ENCODE results near the gene NECAB3.
A peak's percentile ranks its signal among the peaks of the same experiment; 100 is the strongest.

Gene NECAB3

DNA sequence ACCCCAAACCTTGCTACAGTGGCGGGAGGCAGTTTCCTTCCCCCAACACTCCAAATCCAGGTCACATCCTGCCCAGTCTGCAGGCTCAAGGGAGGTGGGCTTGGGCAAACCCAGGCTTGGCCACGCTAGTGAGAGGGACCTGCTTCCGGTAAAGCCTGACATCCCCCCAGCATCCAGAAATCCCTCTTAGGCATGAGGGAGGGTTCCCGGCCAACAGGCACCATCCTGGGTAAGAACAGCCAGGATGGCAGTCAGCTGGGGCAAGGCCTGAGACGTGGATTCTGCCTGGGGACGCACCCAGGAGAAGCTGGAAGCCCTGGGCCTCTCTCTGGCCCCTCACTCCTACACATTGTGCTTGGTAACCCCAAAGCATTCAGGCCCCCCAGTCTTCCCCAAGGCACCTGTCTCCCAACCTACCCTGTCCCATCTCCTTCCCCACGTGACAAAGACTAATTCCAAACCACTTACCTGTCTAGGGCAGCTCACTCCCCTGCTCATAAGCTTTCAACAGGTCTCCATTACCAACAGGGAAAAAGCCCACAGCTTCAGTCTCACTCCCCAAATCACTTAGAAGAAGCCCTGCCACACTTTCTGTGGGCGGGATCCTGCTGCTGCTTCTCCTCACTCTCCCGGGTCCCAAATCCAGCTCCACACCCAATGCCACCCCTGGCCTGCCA is 10.0 kb downstream of the NECAB3 start:
- DNase-seq: no peak

DNA sequence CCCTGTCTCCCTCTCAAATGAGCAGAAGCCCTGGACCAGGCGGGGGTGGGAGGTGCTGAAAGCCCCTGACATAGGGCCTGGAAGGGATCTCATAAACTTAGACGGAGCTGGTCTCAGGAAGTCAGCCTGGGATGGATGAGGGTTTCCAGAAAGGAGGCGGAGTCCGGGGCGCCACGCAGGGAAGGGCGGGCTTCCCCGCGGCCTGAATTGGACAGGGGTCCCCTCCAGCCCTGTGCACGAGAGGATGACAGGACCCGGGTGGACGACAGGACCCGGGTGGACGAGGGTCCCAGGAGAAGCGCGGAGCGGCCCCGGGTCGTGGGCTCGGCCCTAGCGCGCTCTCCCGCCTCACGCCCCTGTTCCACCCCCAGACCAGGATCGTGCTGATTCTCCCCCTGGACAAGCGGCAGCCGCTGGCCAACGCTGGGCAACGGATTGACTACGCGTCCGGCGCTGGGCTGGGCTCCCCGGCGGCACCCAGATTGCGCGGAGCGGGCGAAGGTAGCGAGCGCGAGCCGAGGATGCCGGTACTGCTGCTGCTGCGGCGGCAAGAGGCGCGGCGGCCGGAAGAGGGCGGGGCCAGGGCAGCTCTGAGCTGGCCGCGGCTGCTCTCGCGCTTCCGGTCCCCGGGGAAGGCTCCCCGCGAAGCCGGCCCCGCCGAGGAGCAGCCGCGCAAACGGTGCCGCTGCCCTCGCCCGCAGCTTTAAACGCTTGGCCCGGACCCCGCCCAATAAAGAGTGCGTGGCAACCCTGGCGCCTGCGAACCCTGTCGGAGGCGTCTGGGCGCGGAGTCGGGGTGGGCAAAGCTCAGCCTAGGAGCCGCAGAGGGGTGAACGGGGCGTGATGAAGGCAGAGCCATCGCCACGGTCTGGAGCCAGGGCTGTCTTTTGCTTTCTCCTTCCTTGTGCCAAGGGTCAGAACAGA is 10.8 kb downstream of the NECAB3 start:
- DNase-seq: peak; percentile 43

DNA sequence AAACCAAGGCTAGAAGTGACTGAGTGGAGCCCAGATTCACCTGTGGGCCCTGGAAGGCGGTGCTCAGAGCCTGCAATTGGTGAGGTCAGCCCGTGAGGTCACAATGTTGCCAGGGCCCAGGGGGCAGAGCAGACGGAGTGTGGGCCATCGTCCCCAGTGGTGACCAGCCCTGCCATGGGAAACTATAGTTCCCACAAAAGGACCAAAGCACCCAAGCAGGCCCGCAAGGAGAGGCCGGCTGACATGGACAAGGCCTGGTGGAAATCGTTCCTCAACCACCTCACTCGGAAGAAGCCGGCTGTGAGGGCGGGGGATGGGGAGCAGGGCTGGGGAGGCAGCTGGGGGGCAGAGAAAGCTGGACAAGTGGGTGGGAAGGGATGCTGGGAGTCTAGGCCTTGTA is 12.1 kb downstream of the NECAB3 start, which contains the start of gene C20orf144:
TSS of gene C20orf144 (plus strand) at position 156 of the 400 bp plus-strand sequence. CDS start at position 175, 19 bp downstream.
- DNase-seq: no peak

DNA sequence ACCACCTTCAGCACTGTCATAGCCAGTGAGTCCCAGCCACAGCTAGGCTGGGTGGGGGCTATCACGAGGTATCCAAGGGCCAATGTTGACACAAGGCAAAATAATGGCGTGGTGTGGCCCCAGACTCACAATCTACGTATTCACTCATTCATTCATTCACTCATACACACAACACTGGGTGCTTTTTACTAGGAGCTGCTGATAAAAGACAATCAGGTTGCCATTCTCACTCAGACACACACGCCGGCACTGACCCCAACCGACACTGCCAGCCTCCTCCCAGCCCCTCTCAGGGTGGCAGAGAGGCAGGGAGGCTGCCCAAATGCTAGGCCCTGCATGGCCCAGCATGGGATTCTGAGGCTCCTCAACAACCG is 13.6 kb downstream of the NECAB3 start:
- no peak for DNase-seq

DNA sequence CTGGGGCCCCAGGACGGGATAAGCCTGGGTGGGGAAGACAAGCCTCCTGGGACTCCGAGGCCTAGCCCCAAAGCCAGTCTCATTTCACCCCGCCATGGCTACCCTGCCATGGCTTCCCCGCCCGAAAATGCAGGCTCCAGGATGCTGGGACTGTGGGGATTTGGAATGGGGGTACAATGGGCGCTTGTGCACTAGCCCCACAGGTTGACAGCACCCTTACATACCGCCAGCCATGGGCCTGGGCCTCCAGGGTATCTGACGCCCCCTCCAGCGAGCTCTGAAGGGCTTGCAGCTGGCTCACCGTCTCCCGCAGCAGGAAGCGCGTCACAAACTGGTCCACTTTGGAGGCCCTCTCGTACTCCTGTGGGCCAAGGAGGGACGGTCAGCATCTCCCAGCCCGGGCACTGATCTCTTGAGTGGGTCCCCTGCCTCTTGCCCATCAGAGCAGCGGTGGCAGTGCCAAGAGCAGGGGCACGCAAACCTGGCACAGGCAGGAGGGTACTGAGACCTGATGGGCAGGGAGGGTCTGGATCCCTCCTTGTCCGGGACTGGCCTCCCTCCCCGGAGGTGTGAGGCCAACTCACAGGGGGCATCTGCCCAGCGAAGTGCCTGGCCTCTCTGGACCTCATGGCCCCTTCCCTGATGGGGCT is 14.1 kb downstream of the NECAB3 start:
- no peak for DNase-seq

DNA sequence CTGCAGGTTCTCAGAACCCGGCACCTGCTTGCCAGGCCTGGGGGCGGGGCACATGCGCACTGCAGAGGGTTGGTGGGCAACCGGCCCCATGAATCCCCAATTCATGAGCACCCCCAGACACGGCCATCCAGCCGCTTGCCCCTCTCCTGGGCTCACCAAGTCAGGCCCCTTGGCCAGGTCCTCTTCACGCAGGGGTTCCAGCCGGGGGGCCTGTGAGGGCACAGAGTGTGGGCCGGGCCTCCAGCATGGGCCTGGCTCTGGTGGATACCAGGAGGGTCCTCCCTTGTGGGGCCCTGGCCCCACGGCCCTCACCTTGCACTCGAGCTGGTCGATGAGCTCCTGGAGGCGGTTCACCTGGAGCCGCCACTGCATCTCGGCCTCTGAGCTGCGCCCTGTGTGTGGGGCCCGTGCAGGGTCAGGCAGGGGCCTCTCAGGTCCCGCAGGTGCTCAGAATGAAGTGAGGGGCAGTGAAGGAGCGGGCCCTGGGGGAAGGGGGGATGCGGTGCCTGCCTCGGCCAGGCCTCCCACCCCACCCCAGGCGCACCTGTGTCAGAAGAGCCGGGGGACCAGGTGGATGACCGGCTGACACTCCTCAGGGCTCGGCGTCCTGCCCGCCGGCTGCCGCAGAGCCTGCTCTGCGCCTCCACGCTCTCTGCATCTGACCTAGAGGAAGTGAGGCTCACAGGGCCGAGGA is 14.7 kb downstream of the NECAB3 start:
- no peak for DNase-seq

DNA sequence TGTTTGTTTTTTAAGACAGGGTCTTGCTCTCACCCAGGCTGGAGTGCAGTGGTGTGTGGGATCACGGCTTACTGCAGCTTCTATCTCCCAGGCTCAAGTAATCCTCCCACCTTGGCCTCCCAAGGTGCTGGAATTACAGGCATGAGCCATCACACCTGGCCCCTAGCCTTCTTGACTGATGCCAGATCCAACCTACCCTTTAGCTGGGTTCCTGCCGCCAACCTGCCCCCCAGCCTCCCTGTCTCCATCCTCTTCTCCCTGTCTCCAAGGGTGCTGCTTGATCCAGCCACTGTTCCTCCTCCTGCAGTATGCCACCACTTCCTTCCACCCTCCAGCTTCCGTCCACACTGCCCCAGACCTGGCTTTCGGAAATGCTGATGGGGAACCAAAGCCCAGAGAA is 15.3 kb downstream of the NECAB3 start:
- DNase-seq: no peak

DNA sequence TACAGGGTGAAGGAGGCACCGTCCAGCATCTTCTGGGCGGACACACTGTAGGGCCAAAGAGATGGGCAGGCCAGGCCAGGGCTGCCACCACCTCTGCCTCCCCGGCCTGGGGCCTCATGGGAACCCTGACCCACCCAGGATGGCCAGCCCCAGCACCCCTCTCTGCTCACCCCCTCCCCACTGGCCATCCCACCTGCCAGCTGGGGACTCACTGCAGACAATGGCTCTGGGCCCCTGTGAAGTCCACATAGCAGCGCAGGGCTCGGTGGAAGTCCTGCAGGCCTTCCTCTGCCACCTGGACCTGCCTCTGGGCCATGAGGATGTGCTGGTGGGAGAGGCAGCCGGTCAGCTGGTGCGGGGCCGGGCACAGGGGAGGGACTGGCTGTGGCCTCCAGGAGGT is 15.7 kb downstream of the NECAB3 start:
- no peak for DNase-seq

DNA sequence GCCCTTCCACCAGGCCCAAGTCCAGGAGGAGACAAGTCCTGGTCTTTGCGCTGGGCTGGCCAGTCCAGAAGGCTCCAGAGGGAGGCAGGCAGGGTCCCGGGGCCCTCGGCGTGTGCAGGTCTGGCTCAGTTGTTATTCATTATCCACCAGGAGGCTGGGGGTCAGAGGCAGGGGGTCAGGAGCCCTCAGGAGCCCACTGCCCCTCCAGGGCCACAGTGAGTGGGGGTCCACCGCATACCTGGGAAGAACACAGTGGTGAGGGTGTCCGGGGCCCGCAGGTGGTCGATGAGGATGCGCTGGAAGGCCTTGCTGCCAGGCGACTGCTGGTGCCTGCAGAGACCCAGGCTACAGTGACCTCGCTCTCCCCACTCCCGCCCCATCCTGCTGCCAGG is 16.5 kb downstream of the NECAB3 start:
- DNase-seq: no peak

DNA sequence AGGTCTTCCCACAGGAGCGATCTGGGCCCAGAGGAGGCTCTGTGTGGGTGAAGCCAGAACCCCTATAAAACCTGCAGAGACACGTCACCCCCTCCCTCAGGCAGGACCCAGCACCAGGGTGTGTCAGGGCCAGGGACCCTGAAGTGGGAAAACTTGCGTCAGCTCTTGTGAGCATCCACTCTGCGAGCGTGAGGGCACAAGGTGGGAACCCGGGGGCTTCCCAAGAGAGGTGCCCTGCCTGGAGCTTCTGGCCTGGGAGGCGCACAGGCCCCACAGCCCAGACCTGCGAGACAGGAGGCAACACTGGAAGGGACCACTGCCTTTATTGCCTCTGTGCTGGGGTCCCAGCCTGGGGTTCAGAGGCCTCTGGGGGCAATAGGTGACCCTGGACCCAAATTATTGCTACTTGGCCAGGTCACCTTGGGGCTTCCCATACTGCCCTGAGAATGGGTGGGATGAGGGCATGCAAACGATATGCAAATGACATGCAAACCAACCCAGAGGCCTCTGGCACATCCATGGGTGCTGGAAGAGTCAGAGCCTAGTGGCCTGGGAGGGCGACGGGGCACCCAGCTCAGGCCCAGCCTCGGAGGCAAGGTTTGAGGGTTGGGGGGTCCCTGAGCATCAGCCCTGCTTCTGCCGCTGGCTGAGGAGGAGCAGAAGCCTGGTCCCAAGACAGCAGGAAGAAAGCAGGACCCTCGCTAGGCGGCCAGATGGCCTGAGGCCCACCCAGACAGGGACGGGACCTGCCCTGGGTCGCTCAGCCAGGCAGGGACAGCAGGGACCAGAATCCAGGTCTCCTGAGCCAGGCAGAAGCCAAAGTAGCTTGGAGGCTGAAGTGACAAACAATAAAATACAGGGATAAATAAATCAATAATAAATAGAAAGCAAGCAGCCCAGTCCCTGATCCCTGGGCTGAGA is 17.2 kb downstream of the NECAB3 start:
- no peak for DNase-seq

DNA sequence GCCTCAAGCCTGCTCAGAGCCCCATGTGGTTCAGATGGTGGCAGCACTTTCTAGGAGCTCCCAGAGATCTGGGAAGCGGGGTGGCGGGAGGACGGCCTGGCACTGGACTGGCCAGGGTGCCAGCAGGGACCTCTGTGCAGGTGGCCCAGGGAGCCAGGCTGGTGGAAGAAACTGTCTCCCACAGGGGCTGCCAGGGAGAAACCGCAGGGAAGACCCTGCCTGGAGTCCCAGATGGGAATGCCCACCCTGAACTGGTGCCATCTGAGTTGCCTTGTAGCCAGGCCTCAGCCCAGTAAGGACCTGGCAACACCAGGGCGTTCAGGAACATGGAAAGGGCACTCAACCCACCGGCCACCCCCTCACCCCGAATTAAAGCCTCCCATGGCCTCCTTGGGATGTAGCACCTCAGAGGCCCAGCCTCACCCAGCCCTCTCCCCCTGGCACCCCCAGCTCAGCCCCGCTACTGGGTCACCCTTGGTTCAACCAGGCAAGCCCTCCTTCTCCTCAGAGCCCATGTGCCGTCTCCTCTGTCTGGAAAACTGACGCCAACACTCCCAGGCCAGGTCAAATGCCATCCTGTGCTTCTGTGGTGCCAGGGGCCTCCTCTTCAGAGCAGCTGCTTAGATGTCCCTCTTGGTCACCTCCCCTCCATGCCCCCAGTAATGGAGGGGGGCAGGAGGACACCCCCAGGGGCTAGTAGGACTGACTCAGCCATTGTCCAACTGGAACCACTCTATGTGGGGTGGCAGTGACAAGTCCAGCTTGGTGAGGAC is 18.0 kb downstream of the NECAB3 start:
- DNase-seq: no peak

DNA sequence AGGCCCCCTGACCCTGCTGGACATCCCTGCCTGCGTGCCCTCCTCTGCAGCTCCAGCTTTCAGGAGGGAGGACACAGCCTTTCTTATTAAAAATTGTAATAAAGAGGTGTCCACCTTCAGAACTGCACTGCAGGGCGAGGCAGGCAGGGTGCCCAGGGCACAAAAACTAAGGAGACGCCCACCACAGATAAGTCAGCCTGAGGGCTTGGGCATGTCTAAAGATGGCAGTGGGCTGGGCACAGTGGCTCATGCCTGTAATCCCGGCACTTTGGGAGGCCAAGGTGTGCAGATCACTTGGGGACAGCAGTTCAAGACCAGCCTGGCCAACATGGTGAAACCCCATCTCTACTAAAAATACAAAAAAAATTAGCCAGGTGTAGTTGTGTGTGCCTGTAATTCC is 19.1 kb downstream of the NECAB3 start:
- no peak for DNase-seq

DNA sequence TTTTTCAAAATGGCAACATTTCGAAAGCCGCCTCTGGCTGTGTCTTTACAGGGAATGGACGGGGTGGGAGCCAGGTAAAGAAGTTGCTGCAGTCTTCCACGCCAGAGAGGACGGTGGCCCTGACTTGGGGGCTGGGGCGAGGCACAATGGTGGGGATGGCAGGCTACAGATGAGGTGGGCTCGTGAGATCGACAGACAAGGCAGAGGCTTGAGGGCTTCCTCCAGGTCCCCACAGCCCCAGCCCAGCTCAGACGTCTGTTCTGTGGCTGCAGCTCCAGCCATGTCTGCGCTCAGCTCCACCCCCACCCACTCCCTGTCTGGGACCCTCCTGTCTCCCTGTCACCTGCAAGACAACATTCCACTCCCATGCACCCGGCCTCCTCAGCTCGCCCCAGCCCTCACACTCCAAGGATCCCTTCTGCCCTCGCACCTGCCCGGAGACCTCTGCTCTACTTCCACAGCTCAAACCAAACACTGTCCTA is 19.5 kb downstream of the NECAB3 start:
- no peak for DNase-seq

DNA sequence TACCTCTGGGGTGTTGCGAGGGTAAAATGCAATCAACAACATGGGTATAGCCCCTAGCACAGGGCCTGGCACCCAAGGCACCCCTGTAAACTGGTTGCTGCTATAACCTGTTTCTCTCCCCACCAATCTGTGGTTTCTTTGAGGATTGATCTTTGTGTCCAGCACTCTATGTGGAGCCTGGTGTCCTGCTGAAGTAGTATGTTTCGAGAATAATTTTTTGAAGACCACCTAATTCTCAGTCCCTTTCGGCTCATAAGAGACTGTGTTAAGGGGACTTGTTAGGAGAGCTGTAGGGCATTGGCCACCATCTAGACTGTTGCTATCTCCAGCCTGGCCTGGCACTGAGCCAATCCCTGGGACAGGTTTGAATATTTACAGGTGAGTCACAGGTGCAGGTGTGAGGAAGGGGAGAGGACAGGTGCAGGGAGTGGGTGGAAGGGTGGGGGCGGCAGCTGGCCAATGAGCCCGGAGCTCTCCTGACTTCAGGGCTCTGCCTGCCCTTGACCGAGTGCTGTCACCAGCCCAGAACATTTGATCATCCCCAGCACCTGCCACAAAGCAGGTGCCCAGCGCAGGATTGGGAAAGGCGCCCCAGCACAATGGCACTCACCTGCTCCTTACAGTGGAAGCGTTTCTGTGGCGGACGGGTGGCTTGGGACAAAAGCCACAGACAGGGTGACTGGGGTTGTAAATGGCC is 20.2 kb downstream of the NECAB3 start:
- peak; percentile 93 for DNase-seq

DNA sequence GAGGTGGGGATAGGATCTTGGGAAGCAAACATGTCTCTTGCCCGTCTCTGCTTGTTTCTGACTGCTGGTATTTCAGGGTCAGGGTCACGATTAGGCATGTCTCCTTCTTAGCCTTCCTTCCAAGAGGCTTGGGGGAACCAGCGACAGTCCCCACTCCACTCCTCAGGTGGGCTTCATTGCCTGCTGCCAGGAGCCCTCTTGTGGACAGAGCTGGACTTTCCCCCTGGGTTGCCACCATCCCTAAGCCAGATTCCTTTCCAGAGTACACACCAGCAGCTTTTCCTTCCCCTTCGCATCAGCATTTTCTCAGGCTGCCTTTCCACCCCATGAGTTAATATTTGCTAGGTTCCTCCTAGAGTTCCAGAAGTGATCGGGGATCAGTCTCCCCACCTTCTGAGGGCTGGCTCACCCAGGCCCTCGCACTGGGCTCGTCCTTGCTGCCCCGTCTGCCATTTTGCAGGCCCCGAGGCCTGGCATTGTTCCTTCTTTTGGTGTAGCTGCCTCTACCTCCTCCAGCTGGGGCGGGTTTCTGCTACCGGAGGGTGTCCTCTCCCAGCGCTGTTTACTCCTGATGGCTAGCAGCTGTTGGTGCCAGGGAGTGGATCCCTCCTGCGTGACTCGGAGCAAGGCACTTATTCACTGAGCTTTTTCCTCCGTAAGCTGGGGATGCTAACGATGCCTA is 20.9 kb downstream of the NECAB3 start:
- DNase-seq: peak; percentile 50

DNA sequence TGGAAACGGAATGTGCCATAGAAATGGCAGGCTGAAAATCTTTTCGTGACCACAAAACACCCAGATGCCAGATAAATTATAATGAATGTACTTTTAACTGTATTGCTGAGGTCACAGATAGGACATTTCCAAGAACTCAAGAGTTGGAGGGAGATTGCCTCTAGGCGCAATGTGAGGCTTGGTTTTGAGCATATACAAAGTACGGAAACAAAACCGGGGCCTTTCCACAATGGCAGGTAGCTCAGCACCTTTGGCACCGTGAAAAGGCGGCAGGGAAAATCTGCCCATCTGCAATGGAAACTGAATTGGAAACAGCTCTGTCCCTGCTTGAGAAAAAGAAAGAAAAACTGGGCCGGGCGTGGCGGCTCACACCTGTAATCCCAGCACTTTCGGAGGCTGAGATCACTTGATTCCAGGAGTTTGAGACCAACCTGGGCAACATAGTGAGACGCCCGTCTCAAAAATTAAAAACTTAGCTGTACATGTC is 22.6 kb downstream of the NECAB3 start:
- no peak for DNase-seq

DNA sequence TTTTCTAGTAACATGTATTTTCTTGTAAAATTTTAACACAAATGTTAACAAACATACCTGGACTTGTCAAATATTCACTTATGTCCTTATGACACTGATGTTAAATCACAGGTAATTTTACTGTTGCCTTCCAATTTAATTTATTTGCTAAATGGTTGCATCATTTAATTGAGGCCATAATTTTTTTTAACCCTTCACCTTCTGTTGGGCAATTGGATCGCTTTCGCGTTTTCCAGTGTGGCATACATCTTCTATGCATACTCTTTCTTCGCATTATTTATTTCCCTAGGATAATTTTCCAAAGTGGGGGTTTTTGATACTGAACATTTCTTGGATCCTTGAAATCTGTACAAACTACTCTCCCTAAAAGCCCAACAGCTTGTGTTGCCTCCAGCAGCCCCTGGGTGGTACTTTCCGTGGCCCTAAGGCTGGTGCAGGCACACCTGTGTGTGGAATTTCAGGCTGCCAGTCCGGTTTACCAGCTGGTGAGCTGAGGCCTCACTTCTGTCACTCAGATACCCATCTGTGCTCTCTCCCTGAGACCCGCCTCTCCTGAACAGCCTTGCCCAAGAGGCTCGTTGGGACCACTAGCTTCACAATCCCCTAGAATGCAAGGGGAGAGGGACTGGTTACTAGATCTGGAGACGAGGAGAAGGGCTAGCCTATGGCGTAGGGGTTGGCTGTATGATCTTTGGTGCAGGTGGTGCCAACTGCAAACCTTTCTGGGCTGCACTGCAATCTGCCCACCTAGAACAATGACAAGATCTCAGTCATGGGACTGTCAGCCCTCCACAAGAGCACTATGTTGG is 23.3 kb downstream of the NECAB3 start:
- no peak for DNase-seq

DNA sequence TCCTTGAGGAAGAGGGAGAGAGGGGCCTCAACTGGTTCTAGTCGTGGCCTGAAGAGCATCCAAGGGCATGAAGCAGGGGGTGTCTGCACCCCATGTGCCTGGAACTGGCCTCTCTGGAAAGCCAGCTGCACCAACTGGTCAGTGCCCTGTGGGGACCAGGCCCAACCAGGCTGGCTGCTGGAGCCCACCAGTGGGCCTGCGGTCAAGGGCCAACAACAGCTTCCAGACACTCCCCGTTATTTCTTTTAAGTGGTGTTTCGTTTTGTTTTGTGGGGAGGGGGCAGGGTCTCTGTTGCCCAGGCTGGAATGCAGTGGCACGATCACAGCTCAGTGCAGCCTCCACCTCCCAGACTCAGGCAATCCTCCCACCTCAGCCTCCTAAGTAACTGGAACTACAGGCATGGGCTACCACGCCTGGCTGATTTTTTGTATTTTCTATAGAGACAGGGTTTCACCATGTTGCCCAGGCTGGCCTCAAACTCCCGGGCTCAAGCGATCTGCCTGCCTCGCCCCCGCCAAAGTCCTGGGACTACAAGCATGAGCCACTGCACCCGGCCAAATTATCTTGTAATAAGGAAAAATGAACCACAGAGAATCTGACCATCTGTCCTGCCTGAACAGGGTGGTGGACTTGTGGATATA is 24.0 kb downstream of the NECAB3 start:
- DNase-seq: no peak
